Measurements from ENCODE around the gene FILIP1L.

The FILIP1L gene

DNA sequence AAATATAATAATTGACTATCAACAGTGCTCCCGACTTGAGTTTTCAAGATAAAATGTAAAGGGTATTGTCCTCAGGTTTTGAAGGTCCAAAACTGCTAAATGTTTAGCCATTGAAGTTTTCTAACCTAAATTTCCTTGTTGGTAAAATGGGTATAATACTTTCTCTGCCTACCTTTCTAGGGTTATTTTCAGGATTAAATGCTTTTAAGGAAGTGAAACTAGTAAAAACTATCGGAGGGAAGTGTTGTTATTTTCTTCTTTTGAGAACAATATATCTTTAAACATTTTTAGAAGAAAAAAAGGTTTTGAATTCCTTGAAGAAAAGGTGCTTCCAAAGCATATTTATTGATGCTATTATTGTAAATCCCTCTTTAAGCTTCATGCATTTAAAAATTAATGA, 67.3 kb downstream of the FILIP1L start:
- no peak for DNase-seq
- intact Hi-C loops (cut with DNase I): no loop called here

DNA sequence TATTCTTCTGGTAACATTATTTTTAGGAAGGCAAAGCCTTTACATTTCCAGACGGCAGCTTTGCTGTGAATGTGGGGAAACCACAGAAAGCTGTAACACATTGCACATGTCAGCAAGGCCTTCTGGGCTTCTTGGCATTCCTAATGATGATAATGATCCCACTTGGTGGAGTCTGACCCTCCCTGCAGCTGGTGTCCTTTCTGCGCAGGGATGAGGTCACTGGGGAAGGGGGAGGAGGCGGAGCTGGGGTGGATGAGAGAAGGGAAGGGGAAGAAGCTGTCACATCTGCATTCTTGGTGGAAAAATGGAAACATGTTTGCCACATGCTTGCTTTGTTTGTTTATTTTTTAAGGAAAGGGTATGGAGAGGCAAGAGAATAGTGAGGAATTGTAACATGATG, 68.6 kb downstream of the FILIP1L start:
- DNase-seq: peak in 2 of 10 donors; percentile 69 to 82
- intact Hi-C loops (cut with DNase I): no loop called here

DNA sequence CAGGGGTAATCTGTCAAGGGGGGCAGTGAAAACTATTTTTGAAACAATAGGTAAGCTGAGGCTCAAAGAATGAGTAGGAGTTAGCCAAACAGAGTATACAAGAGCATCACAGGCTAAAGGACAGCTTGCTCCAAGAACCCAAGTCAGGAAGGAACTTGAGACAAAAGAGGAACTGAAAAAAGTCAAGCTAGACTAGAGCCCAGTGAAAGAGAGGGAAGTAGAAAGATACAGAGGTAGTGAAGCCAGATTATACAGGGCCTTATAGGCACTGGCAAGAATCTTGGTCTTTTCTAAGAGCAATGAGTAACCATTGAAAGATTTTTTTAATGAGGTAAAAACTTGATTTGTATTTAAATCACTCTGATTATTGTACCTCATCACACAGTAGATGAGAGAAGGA, 69.9 kb downstream of the FILIP1L start:
- DNase-seq: no peak
- intact Hi-C loops (cut with DNase I): no loop called here

DNA sequence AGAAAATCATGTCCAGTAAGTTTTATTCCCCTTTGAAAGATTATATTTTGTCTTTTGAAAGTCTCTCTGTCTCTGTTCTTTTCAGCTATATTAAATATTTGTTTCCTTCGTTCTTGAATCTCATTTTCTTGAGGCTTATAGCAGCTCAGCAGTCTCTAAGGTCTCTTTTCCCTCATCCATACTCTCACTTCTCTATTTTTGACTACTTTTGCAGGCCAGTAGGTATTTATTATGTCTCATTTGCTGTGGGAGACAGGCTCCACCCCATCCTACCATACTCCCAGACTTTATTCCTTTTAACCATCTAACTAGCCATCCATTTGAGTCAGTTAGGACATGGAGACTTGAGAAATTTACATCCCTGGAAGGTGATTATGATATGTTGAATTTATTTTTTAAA, 71.0 kb downstream of the FILIP1L start:
- no peak for DNase-seq
- intact Hi-C loops (cut with DNase I): no loop called here

DNA sequence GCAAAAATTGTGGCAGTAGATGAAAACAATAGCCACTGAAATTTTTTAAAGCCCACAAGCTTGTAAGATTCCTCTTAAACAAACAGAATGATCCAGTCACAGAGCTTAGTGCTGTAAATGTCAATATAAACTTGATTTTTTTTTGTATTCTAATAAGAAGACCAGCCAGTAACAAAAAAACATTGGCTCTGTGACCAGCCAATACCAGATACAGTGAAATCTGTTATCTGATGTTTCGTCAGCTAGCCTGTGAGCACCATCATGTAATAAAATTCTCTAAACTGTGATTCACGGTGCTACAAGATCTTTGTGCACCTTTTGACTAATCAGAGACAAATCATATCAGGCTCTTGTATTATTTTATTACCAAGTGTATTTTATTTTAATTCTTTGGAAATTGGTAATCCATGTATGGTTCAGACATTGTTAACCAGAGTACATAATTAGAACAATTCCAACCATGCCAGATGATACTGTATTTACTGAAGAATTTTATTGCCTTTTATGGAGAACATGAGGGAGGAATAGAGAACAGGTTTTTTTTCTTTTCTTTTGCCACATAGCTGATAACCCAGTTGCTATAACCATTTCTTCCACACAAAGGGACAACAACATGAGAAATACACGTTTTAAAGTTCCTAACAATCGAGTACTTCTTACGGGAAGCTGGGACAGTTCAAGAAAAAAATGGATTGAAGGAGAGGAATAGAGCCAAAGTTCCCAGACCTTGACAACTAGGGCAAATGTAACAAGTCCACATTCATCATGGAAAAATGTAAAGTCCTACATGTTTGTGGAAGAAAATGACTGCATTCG, 71.9 kb downstream of the FILIP1L start:
- no peak for DNase-seq
- intact Hi-C loops (cut with DNase I): no loop called here

DNA sequence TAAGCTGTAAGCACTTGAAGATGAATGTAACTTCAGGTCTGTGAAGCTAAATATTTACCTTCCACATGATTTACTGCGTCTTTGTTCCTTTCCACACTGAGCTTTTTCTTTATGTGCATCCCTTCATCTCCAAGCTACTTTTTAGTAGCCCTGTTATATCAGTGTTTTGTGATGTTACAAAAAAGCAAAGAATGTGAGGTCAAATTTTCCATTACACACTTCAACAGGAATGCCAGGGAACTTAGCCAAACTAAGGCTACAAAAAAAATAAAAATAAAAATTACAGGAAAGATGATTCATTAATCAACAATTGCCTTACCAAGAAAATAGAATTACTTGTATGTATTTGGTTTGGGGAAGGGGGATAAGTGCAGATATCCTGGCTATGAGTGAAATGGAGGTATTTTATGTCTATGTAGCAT, 73.0 kb downstream of the FILIP1L start:
- intact Hi-C loops (cut with DNase I): no loop called here
- no peak for DNase-seq

DNA sequence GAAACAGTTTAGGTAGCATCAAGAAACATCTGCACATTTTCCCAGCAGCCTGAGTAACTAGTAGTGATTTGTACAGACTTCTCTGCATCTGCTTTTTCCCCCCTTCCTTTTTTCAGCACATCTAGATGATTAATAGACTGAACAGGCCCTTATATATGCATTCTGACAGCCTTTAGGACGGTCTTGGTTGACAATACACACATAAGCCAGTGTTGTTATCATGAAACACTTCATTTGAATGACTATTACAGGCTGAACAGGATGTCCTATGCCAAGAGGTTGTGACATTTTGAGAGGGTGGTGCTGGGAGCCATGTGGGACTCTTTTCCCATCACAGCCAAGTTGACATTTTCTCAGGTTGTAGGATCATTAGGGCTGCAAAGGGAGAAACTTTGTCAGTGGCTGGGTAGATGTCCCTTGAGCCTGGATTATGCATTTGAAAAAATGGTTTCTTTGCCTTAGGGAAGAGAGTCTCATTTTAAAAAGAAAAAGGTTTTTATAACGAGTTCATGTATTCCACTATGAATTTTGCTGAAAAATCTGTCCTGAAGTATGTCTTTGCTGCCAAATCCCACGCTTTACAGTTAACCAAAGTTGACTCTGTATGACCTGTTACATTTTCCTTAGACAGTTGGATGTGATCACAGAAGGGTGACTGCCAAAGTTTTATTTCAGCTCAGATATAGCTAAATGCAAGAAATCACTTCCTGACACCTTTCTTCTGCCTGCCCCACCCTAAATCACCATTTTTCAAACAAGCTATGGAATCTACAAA, 73.7 kb downstream of the FILIP1L start:
- intact Hi-C loops (cut with DNase I): no loop called here
- DNase-seq: no peak

DNA sequence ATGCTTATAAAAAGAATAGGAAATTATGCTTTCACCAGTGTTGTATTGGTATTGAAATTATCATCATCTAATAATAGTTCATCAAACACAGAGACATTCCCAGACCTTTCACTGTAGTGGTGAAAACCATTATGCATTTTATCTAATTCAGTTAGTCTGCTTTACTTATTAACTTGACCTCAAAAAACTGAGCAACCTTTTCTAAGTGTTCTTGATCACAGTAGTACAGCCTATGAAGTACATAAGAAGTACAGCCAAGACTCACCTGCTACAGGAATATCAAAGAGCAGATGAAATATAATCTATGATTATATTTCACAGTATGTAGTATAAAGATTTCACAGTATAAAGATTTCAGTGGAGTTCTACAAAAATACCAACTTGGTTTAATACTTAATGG, 75.2 kb downstream of the FILIP1L start:
- DNase-seq: no peak
- intact Hi-C loops (cut with DNase I): no loop called here

DNA sequence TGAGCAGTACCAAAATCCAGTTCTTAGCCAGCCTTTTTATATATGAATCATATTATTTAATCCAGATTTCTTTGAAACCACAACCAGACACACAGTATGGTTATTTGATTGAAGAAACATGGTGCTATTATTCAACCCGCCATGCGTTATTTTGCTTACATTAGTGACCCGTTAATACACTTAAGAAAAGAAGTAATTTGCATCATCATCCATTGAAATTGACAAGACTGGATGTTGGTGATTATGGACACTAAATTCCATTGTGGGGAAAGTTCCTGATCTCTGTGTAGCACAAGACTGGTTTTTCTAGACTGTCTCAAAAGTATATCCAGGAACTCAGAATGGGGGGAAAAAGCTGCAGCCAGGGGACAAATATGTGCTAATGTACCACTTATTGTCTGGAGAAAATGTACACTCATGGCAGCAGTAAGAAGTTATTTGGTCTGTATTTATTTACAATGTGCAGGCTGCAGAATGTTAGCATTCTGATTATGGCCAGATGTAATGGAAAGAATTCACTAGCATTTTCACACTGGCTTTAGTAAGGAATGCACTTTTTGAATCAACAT, 80.3 kb downstream of the FILIP1L start:
- intact Hi-C loops (cut with DNase I): no loop called here
- no peak for DNase-seq

DNA sequence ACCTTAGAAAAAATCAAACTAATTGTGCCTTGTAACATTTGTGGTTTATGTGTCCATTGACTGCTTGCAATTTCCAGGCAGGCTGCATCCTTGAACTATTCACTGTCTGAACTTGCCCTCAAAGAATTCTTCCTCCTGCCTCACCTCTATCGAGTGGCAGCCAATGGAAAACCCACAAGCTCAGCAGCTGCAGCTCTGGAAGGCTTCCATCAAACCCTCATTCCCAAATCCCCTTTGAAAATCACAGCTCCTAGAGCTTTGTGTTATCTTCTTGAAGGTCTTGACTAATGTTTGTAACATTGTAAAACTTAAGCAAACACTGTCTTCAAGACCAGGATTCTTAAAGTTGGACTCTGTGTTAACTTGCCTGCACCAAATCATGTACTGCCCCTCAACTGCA, 81.1 kb downstream of the FILIP1L start:
- DNase-seq: no peak
- intact Hi-C loops (cut with DNase I): no loop called here

DNA sequence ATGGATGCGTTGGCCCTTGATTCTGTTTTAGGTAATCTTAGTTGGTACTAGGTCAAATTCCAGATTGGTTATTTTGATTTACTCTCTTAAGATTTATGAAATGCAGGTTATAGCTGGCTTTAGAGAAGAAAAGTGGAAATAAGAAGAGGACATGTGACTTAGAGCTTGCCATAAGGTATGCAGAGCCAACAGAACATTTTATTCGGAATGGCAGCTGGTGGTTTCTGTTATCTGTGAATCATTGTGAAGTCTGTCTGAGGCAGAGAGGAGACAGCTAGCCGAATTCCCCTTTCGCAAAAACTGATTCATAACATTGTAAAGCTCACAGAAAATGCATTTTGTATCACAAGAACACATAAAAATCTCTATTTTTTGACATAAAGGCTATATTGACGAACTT, 82.1 kb downstream of the FILIP1L start:
- DNase-seq: no peak
- intact Hi-C loops (cut with DNase I): no loop called here

DNA sequence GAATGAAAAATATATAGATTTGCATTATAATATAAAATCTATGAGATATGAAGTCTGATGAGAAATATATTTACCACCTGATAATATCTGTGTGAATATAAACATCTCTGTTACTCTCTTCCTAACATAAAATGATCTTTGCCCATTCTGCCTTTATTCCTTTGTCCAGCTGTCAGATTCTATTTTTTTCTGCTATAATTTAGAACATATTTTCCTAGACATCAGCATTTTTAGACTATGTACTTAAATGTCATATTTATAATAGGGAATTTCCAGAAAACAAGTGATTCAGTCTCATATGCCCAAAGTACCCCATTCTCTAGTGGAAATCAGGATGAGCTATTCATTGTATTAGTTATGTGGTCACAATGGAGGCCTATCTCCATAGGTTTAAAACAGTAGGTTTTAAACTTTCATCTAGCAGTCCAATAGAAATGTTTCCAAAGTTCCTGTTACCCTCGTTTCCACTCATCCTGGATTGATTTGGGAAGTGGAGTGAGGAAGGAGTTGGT, 83.3 kb downstream of the FILIP1L start:
- DNase-seq: no peak
- intact Hi-C loops (cut with DNase I): no loop called here

DNA sequence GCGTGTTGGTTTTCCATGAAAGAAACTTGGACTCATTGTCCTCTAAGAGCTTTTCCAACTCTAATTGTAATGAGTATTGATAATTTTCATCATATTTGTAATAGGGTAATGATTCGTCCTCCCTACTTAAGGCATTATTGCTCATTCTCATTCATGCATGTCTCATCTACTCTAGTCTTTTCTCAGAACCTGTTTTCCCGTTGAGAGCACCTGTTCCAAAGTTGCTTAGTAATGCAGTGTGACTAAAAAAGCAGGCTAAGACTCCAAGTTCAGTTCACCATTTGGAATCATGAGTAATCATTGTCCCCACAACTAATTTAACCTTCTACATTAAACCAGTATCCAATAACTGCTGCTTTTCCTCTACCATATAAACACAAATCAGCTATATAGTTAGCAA, 84.0 kb downstream of the FILIP1L start:
- no peak for DNase-seq
- intact Hi-C loops (cut with DNase I): no loop called here

DNA sequence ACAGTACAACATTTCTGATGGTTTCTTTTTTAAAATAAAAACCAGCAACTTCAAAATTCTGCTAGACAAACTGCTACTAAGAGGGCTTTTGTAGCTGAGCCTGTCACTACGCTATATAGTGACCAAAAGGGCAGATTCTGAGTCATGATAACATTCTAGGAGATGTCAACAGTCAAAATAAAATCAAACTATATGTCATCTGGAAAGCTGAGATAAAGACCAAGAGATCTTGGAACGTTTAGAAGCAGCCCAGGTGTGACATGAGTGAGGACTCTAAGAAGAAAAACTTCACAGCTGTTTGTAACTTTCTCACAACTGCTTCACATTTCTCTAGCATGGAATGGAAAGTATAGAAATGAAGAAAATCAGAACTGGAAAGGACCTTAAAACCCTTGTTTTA, 84.6 kb downstream of the FILIP1L start:
- intact Hi-C loops (cut with DNase I): no loop called here

DNA sequence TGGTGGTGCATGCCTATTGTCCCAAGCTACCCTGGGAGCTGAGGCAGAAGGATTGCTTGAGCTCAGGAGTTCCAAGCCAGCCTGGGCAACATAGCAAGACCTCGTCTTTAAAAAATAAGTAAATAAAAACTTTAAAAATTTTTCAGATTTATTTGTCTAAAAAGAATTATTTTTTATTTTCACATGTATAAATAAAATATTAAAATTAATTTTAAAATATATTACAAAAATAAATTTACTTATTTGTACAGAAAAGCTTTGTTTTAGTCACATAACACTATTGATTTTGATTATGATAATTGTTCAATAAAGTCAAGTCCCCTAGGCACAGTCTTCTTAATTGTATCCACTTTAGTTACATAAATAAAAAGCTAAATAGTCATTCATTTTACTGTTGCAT, 85.2 kb downstream of the FILIP1L start:
- no peak for DNase-seq
- intact Hi-C loops (cut with DNase I): no loop called here

More for the DNA sequence above, 84.6 kb downstream of the FILIP1L start:
- no peak for DNase-seq

DNA sequence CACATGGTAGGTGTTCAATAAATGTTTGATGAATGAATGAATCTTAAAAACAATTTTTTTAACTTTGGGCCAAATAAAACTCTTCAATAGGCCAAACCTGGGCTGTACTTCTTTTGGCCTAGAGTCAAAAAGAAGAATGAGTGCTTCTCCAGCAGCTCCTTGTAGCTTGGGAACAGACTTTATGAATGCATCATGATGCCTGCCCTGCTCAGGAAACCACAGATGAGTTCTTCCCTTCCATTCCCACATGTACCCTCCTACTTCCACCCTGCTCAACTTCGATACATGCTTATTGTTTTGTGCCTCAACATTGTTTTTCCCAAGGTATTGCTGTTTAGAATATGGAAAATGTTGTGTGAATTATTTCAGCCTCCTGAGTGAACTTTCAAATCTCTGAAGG, 87.0 kb downstream of the FILIP1L start:
- no peak for DNase-seq
- intact Hi-C loops (cut with DNase I): no loop called here

DNA sequence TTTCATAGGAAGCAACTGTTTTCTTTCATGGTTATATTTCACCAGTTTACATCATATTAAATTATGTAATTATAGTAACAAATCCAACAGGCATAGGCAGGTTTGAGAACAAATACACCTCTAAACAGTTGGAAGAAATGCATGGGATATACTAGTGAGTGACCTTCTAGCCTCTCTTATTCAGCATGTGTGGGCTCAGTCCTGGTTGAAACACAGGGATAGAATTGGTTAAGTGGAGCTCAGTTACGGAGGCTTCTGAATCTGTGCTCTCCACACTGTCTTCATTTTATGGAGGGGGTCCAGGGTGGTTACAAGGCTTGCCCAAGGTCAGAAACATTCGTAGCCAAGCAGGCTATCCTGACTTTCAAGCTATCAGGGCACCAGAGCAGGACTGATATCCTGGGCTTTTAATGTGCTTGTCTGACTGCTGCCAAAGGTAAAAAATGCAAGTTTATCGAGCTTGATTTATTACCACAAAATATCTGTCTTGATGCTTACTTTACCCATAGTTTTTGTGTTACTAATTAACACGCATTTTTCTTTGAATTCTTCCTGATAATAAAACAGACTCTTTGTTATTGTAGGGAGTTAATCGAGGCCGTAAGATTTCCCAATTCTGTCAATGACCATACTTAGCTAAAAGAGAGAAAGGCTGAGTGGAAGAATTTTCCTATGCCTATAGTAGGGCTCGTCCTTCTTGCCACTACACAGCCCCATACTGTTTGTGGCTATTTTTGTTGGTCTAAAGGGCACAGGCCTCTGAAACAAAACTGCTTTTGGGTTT, 89.6 kb downstream of the FILIP1L start:
- intact Hi-C loops (cut with DNase I): no loop called here
- no peak for DNase-seq

DNA sequence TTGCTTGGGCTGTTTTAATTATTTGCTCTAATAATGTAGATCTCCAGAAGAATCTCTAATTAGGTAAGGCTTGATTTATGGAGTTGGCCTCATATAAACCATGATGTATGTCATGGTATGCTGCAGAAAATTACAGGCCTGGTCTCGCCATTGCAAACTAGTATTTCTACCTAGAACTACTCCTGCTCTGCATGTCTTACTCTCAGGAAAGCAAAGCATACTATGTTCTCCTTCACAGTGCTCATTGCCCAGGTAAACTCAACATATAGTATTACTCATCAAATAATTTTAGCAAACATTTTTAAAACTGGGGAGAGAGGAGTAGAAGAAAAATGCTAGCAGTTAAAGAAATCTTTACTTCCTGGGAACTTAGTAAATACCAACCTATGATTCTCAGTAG, 90.7 kb downstream of the FILIP1L start:
- intact Hi-C loops (cut with DNase I): no loop called here
- no peak for DNase-seq

DNA sequence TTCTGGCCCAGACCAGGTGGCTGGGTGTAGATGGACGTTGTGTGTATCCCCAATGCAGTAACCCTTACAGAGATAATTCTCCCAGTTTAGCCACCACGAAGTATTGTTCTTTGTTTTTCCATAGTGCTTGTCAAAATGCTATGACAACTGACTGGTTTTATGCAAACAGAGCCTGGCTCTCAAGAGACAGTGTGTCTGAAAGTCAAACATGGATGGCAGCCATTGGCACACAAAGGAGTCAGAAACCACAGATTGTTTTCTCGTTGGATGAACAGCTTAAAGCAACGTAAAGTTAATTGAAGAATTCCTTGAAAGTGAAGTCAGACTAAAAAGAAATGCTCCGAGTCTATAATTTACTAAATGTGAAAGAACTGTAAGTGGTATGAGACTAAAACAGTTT, 91.2 kb downstream of the FILIP1L start:
- intact Hi-C loops (cut with DNase I): no loop called here
- no peak for DNase-seq

DNA sequence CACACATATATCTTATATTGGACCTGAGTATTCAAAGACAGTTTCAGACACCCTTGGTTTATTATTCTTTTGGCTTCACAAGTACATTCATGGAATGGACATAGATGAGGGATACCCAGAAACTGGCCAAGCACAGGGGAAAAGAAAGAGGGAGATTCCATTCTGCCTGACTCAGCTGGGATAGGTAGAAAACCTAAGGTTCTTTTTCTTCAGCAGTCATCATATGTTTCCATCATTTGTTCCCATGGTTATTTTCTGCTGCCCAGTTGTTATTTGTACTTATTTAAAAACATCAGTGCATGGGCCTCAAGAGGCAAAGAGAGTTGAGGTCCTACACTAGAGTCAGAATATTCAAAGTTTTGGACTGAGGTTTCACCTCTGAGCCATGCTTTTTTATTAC, 91.8 kb downstream of the FILIP1L start:
- intact Hi-C loops (cut with DNase I): no loop called here
- no peak for DNase-seq

Data from posterior cingulate gyrus (tissue), 11 donors.